Smooth muscle cell (in vitro differentiated cells): ENCODE results near the gene OR4N2. TPM values are rescaled to one million over a fixed set of nuclear protein-coding genes. Genes with fewer than 3 reads are reported as not detected.
"Not testable (repeated sequence)": the region's sequence is repeated elsewhere in the genome, so short reads cannot be mapped to it uniquely, and the experiment has no call there.

Experiments
- DNase-seq: peaks from one replicate; lab custom pipeline; 2025; ENCODE audit not compliant: unreplicated experiment; lab: John Stamatoyannopoulos, UW
- H2AFZ ChIP-seq: fragments of 200-600 bp; sonication (generic); 2 replicates; pipeline ENCODE4 v1.6.0; 2016; ENCODE audit warnings: antibody characterized with exemption, low read depth, mild to moderate bottlenecking
- H3F3A ChIP-seq: fragments of 200-600 bp; sonication (generic); 2 replicates; pipeline ENCODE4 v1.6.0; 2017; ENCODE audit warnings: antibody characterized with exemption, low read depth
- H3K27ac ChIP-seq: fragments of 200-600 bp; sonication (generic); 2 replicates; pipeline ENCODE4 v1.5.1; 2016; ENCODE audit warnings: low read depth, mild to moderate bottlenecking
- H3K27me3 ChIP-seq: fragments of 200-600 bp; sonication (generic); 2 replicates; pipeline ENCODE4 v1.6.1; 2016; ENCODE audit warnings: low read depth, mild to moderate bottlenecking
- H3K36me3 ChIP-seq: fragments of 200-600 bp; sonication (generic); 2 replicates; pipeline ENCODE4 v1.5.1; 2016; ENCODE audit warnings: low read depth
- H3K4me1 ChIP-seq: fragments of 200-600 bp; sonication (generic); 2 replicates; pipeline ENCODE4 v1.5.1; 2016; ENCODE audit warnings: low read depth
- H3K4me2 ChIP-seq: fragments of 200-600 bp; sonication (generic); 2 replicates; pipeline ENCODE4 v1.6.0; 2016; ENCODE audit warnings: mild to moderate bottlenecking
- H3K4me3 ChIP-seq: fragments of 200-600 bp; sonication (generic); 2 replicates; pipeline ENCODE4 v1.5.1; 2016; ENCODE audit warnings: mild to moderate bottlenecking
- H3K79me2 ChIP-seq: fragments of 200-600 bp; sonication (generic); 2 replicates; pipeline ENCODE4 v1.6.0; 2016; ENCODE audit warnings: low read depth, mild to moderate bottlenecking
- H3K9ac ChIP-seq: fragments of 200-600 bp; sonication (generic); 2 replicates; pipeline ENCODE4 v1.6.0; 2016; ENCODE audit warnings: low read depth
- H3K9me3 ChIP-seq: fragments of 200-600 bp; sonication (generic); replicated peaks from 2 replicates; pipeline ENCODE4 v1.5.1; 2016; ENCODE audit warnings: low read depth
- H4K20me1 ChIP-seq: fragments of 200-600 bp; sonication (generic); 2 replicates; pipeline ENCODE4 v1.6.0; 2016; ENCODE audit warnings: low read depth
- CTCF ChIP-seq: fragments of 200-600 bp; sonication (generic); IDR thresholded peaks from 2 replicates; pipeline ENCODE4 v1.5.1; 2017; ENCODE audit warnings: borderline replicate concordance, mild to moderate bottlenecking, antibody characterized with exemption; ENCODE audit not compliant: insufficient read depth, poor library complexity, severe bottlenecking
- WGBS: methylation state at CpG from one replicate; pipeline ENCODE4 v1.1.7; 2016; ENCODE audit warnings: low lambda C conversion rate; 5-methylcytosine and 5-hydroxymethylcytosine counted together
- polyA plus RNA-seq: library from polyadenylated mRNA; unstranded; fragments of >200 nt; fragmentation: Nextera tagmentation; extraction: Ambion mirVana; gene quantifications from 2 replicates; pipeline ENCODE4 v1.2.1, GENCODE V29; 2016
- total RNA-seq: library from RNA; depleted of rRNA; stranded (reverse); fragments of >200 nt; gene quantifications from 2 replicates; pipeline ENCODE4 v1.2.3, GENCODE V29; 2014

Gene OR4N2
- total and polyA plus RNA-seq, 2 experiments from 2014 or later: not detected

GRCh38 chr14:19838433-19838832 is 34.9 kb downstream of the OR4N2 start:
- no peak for DNase-seq
- H4K20me1 ChIP-seq: no peaks in the 10 kb centered on the region
- no peaks in the 10 kb centered on the region for H3F3A ChIP-seq
- no peaks in the 10 kb centered on the region for H3K4me1 ChIP-seq
- H3K79me2 ChIP-seq: no peaks in the 10 kb centered on the region
- no peak overlapping the region for H3K4me2 ChIP-seq
- H3K36me3 ChIP-seq: no peaks in the 10 kb centered on the region
- no peak for TF ChIP-seq CTCF
- H3K9me3 ChIP-seq: peaks cover 32% of the 10 kb centered on the region
- no peak overlapping the region for H2AFZ ChIP-seq
- H3K27me3 ChIP-seq: no peaks in the 10 kb centered on the region
- no peak overlapping the region for H3K27ac ChIP-seq
- H3K9ac ChIP-seq: no peak overlapping the region
- no peak overlapping the region for H3K4me3 ChIP-seq

- no peak overlapping the region for H3K27ac ChIP-seq
- H3K27me3 ChIP-seq: no peaks in the 10 kb centered on the region
- TF ChIP-seq CTCF: no peak
- no peak overlapping the region for H3K4me2 ChIP-seq
- H3F3A ChIP-seq: no peaks in the 10 kb centered on the region
- H3K9me3 ChIP-seq: peaks cover 23% of the 10 kb centered on the region
- no peaks in the 10 kb centered on the region for H3K79me2 ChIP-seq
- H2AFZ ChIP-seq: no peak overlapping the region
- no peak for DNase-seq
- H3K36me3 ChIP-seq: no peaks in the 10 kb centered on the region
- no peak overlapping the region for H3K4me3 ChIP-seq
- H3K9ac ChIP-seq: no peak overlapping the region
- H3K4me1 ChIP-seq: no peaks in the 10 kb centered on the region
- H4K20me1 ChIP-seq: no peaks in the 10 kb centered on the region
Measured at GRCh38 chr14:19851365-19851764, 47.8 kb downstream of the OR4N2 start.

GRCh38 chr14:19866061-19866669 is 62.6 kb downstream of the OR4N2 start:
- H2AFZ ChIP-seq, DNase-seq, H3K27me3 ChIP-seq, H3K4me1 ChIP-seq, H3F3A ChIP-seq, H4K20me1 ChIP-seq, H3K79me2 ChIP-seq, H3K9ac ChIP-seq, H3K4me3 ChIP-seq, H3K36me3 ChIP-seq, H3K4me2 ChIP-seq, H3K27ac ChIP-seq: not testable (repeated sequence)
- 92% methylated on average over 27 of the region's 39 CpGs for WGBS
- peaks cover 39% of the 10 kb centered on the region for H3K9me3 ChIP-seq

GRCh38 chr14:19873178-19873577 is 69.6 kb downstream of the OR4N2 start:
- 66% methylated on average over 6 of the region's 6 CpGs for WGBS

More at GRCh38 chr14:19873178-19873577, 69.6 kb downstream of the OR4N2 start:
- Histone ChIP-seq H3K27me3 (no peaks in the 10 kb centered on the region), H4K20me1 (no peaks in the 10 kb centered on the region), H3K79me2 (no peaks in the 10 kb centered on the region), H3K4me3 (no peak overlapping the region), H3K4me2 (no peak overlapping the region), H3F3A (no peaks in the 10 kb centered on the region), H3K9me3 (peaks cover 51% of the 10 kb centered on the region), H3K36me3 (no peaks in the 10 kb centered on the region), H2AFZ (no peak overlapping the region), H3K9ac (no peak overlapping the region), H3K27ac (no peak overlapping the region), H3K4me1 (no peaks in the 10 kb centered on the region)
- TF ChIP-seq CTCF: no peak
- DNase-seq: no peak
